NT2/D1 (cell line): ENCODE data around the gene TAGLN3.

Experiments
- SUZ12 ChIP-seq: IDR thresholded peaks from 2 replicates; pipeline ENCODE4 v1.6.1; 2011; ENCODE audit not compliant: insufficient read length, insufficient read depth; ENCODE audit errors: extremely low read depth
- YY1 ChIP-seq: IDR thresholded peaks from 2 replicates; pipeline ENCODE4 v1.6.1; 2011; ENCODE audit not compliant: insufficient read length, insufficient read depth

GRCh38 chr3:112007633-112008032 is 8.9 kb downstream of the TAGLN3 start:
- no peak for TF ChIP-seq SUZ12
- no peak for TF ChIP-seq YY1
